ENCODE data around the gene ZNF208.
"Not testable (repeated sequence)": the region's sequence is repeated elsewhere in the genome, so short reads cannot be mapped to it uniquely, and the experiment has no call there.

ZNF208 gene

GRCh38 chr19:22010437-22011143, at the start of gene ZNF208:
TSS of gene ZNF208 (minus strand) at chr19:22010943. CDS start at chr19:22010794, 149 bp downstream.
- peak; percentile 84 for ATAC-seq
- Mint-ChIP-seq H3K4me3 (peak within 1 kb of the TSS; percentile 70 to 78), H3K9me3 (peaks cover 15 to 43% of the 10 kb centered on the region in 2 donors), H3K27ac (peak within 1 kb of the TSS in 1 of 2 donors; percentile 26)
- H3K27me3 Mint-ChIP-seq, H3K4me1 Mint-ChIP-seq: not testable (repeated sequence)
- DNase-seq = peak; percentile 4 to 43

GRCh38 chr19:22052644-22053013, 41.9 kb upstream of the ZNF208 start:
- DNase-seq (no peak), ATAC-seq (peak; percentile 65)
- Mint-ChIP-seq H3K27ac (peak overlapping the region; percentile 96 to 98), H3K9me3 (peaks cover 8 to 15% of the 10 kb centered on the region in 2 donors), H3K4me3 (peak overlapping the region; percentile 98), H3K27me3 (no peaks in the 10 kb centered on the region), H3K4me1 (no peaks in the 10 kb centered on the region)

GRCh38 chr19:22041151-22041550, 30.4 kb upstream of the ZNF208 start:
- not testable (repeated sequence) for H3K9me3 Mint-ChIP-seq, H3K27me3 Mint-ChIP-seq, DNase-seq, H3K4me3 Mint-ChIP-seq, H3K4me1 Mint-ChIP-seq, H3K27ac Mint-ChIP-seq
- peak; percentile 39 for ATAC-seq

GRCh38 chr19:22030680-22031079, 19.9 kb upstream of the ZNF208 start:
- Mint-ChIP-seq H3K4me3 (no peak overlapping the region), H3K9me3 (peaks cover 4 to 11% of the 10 kb centered on the region in 2 donors), H3K4me1 (no peaks in the 10 kb centered on the region), H3K27me3 (no peaks in the 10 kb centered on the region), H3K27ac (no peak overlapping the region)
- ATAC-seq (peak; percentile 64), DNase-seq (no peak)

GRCh38 chr19:22026687-22027086, 15.9 kb upstream of the ZNF208 start:
- no peak overlapping the region for H3K4me3 Mint-ChIP-seq
- H3K27ac Mint-ChIP-seq = no peak overlapping the region
- DNase-seq (no peak), ATAC-seq (no peak)
- H3K4me1 Mint-ChIP-seq = no peaks in the 10 kb centered on the region
- H3K27me3 Mint-ChIP-seq = no peaks in the 10 kb centered on the region
- H3K9me3 Mint-ChIP-seq = peaks cover 10 to 22% of the 10 kb centered on the region in 2 donors

- H3K4me1 Mint-ChIP-seq, DNase-seq, H3K4me3 Mint-ChIP-seq, ATAC-seq, H3K27me3 Mint-ChIP-seq, H3K27ac Mint-ChIP-seq: not testable (repeated sequence)
- H3K9me3 Mint-ChIP-seq = peaks cover 15 to 22% of the 10 kb centered on the region in 2 donors
These were observed 14.8 kb upstream of the ZNF208 start for GRCh38 chr19:22025539-22025938.

- no peak for ATAC-seq
- Mint-ChIP-seq H3K27ac (no peak overlapping the region), H3K4me1 (no peaks in the 10 kb centered on the region), H3K27me3 (no peaks in the 10 kb centered on the region), H3K4me3 (no peak overlapping the region), H3K9me3 (peaks cover 40 to 59% of the 10 kb centered on the region in 2 donors)
- DNase-seq = no peak
These were observed 40.3 kb downstream of the ZNF208 start for GRCh38 chr19:21970466-21970865.

GRCh38 chr19:21947775-21948174, 63.0 kb downstream of the ZNF208 start:
- no peak overlapping the region for H3K4me3 Mint-ChIP-seq
- DNase-seq = no peak
- H3K9me3 Mint-ChIP-seq = peaks cover 27% of the 10 kb centered on the region in 2 donors
- H3K27me3 Mint-ChIP-seq = no peaks in the 10 kb centered on the region
- no peak overlapping the region for H3K27ac Mint-ChIP-seq
- ATAC-seq = no peak
- no peaks in the 10 kb centered on the region for H3K4me1 Mint-ChIP-seq

- H3K4me1 Mint-ChIP-seq = no peaks in the 10 kb centered on the region
- H3K4me3 Mint-ChIP-seq = no peak overlapping the region
- ATAC-seq (no peak), DNase-seq (no peak)
- H3K9me3 Mint-ChIP-seq = peaks cover 0 to 8% of the 10 kb centered on the region in 2 donors
- H3K27me3 Mint-ChIP-seq = no peaks in the 10 kb centered on the region
- H3K27ac Mint-ChIP-seq = no peak overlapping the region
These were observed 70.1 kb downstream of the ZNF208 start for GRCh38 chr19:21940684-21941083.

GRCh38 chr19:21934593-21934992, 76.2 kb downstream of the ZNF208 start:
- ATAC-seq = no peak
- Mint-ChIP-seq H3K4me3 (no peak overlapping the region), H3K4me1 (no peaks in the 10 kb centered on the region), H3K9me3 (no peaks in the 10 kb centered on the region), H3K27ac (no peak overlapping the region), H3K27me3 (no peaks in the 10 kb centered on the region)
- no peak for DNase-seq

- H3K27ac Mint-ChIP-seq = no peak overlapping the region
- DNase-seq (no peak), ATAC-seq (no peak)
- H3K4me3 Mint-ChIP-seq = no peak overlapping the region
- no peaks in the 10 kb centered on the region for H3K4me1 Mint-ChIP-seq
- no peaks in the 10 kb centered on the region for H3K27me3 Mint-ChIP-seq
- H3K9me3 Mint-ChIP-seq = peaks cover under 1 to 2% of the 10 kb centered on the region in 2 donors
These were observed 76.6 kb downstream of the ZNF208 start for GRCh38 chr19:21934131-21934530.

GRCh38 chr19:21922276-21922675, 88.5 kb downstream of the ZNF208 start:
- no peak overlapping the region for H3K27ac Mint-ChIP-seq
- peaks cover 28 to 64% of the 10 kb centered on the region in 2 donors for H3K9me3 Mint-ChIP-seq
- DNase-seq = no peak
- no peaks in the 10 kb centered on the region for H3K4me1 Mint-ChIP-seq
- no peaks in the 10 kb centered on the region for H3K27me3 Mint-ChIP-seq
- H3K4me3 Mint-ChIP-seq = no peak overlapping the region
- no peak for ATAC-seq

GRCh38 chr19:21921691-21922180, 89.0 kb downstream of the ZNF208 start:
- DNase-seq (no peak), ATAC-seq (no peak)
- Mint-ChIP-seq H3K27ac (no peak overlapping the region), H3K4me3 (no peak overlapping the region), H3K9me3 (peaks cover 34 to 69% of the 10 kb centered on the region in 2 donors), H3K27me3 (no peaks in the 10 kb centered on the region), H3K4me1 (no peaks in the 10 kb centered on the region)

GRCh38 chr19:21915411-21915810, 95.3 kb downstream of the ZNF208 start:
- Mint-ChIP-seq H3K27me3 (no peaks in the 10 kb centered on the region), H3K27ac (no peak overlapping the region), H3K4me3 (no peak overlapping the region), H3K9me3 (peaks cover 37 to 71% of the 10 kb centered on the region in 2 donors), H3K4me1 (no peaks in the 10 kb centered on the region)
- ATAC-seq (no peak), DNase-seq (no peak)

GRCh38 chr19:21912654-21913053, 98.1 kb downstream of the ZNF208 start:
- H3K4me3 Mint-ChIP-seq = no peak overlapping the region
- H3K4me1 Mint-ChIP-seq = no peaks in the 10 kb centered on the region
- DNase-seq (no peak), ATAC-seq (no peak)
- H3K27ac Mint-ChIP-seq = no peak overlapping the region
- peaks cover 21 to 47% of the 10 kb centered on the region in 2 donors for H3K9me3 Mint-ChIP-seq
- no peaks in the 10 kb centered on the region for H3K27me3 Mint-ChIP-seq

GRCh38 chr19:21910318-21910717, 100.4 kb downstream of the ZNF208 start:
- DNase-seq (no peak), ATAC-seq (peak; percentile 40)
- no peaks in the 10 kb centered on the region for H3K4me1 Mint-ChIP-seq
- H3K4me3 Mint-ChIP-seq = no peak overlapping the region
- no peaks in the 10 kb centered on the region for H3K27me3 Mint-ChIP-seq
- H3K27ac Mint-ChIP-seq = no peak overlapping the region
- H3K9me3 Mint-ChIP-seq = peaks cover 11 to 36% of the 10 kb centered on the region in 2 donors

- DNase-seq (no peak), ATAC-seq (no peak)
- H3K27me3 Mint-ChIP-seq = no peaks in the 10 kb centered on the region
- H3K9me3 Mint-ChIP-seq = peaks cover 0 to 31% of the 10 kb centered on the region in 2 donors
- no peaks in the 10 kb centered on the region for H3K4me1 Mint-ChIP-seq
- H3K4me3 Mint-ChIP-seq = no peak overlapping the region
- no peak overlapping the region for H3K27ac Mint-ChIP-seq
These were observed 102.7 kb downstream of the ZNF208 start for GRCh38 chr19:21908066-21908465.
